SK-N-SH treated with all-trans-retinoic acid at 6 μM for 48 hours (cell line): ENCODE data around the gene IGFBP2.

Source experiments
- ATAC-seq: fragments of 200-7000 bp; cut with Tn5 transposase; 3 replicates; pipeline ENCODE4 v1.9.1; 2020; ENCODE audit warnings: mild to moderate bottlenecking, moderate library complexity
- ARNTL ChIP-seq: fragments of 450-650 bp; formaldehyde crosslinking; IDR thresholded peaks from 2 replicates; pipeline ENCODE4 v1.5.0; 2020; ENCODE audit warnings: low read depth, mild to moderate bottlenecking, moderate library complexity, borderline replicate concordance
- BACH2 ChIP-seq: fragments of 250-450 bp; sonication (Bioruptor Pico); IDR thresholded peaks from 2 replicates; pipeline ENCODE4 v1.9.0; 2021; ENCODE audit warnings: mild to moderate bottlenecking, borderline replicate concordance
- CSDC2 ChIP-seq: fragments of 250-450 bp; sonication (Bioruptor Pico); IDR thresholded peaks from 2 replicates; pipeline ENCODE4 v1.5.0; 2020; ENCODE audit warnings: mild to moderate bottlenecking, moderate library complexity
- ESRRG ChIP-seq: fragments of 250-450 bp; sonication (Bioruptor Pico); IDR thresholded peaks from 2 replicates; pipeline ENCODE4 v1.6.1; 2021; ENCODE audit warnings: mild to moderate bottlenecking
- ISL1 ChIP-seq: fragments of 250-450 bp; sonication (Bioruptor Pico); IDR thresholded peaks from 2 replicates; pipeline ENCODE4 v2.1.2; 2022; ENCODE audit warnings: mild to moderate bottlenecking, moderate library complexity
- OSR1 ChIP-seq: fragments of 250-450 bp; sonication (Bioruptor Pico); IDR thresholded peaks from 2 replicates; pipeline ENCODE4 v1.8.0; 2022; ENCODE audit warnings: moderate library complexity, mild to moderate bottlenecking, inconsistent platforms
- PPARA ChIP-seq: fragments of 250-450 bp; sonication (Bioruptor Pico); IDR thresholded peaks from 2 replicates; pipeline ENCODE4 v1.5.0; 2020; ENCODE audit warnings: mild to moderate bottlenecking, borderline replicate concordance
- RARB ChIP-seq: fragments of 250-450 bp; sonication (Bioruptor Pico); IDR thresholded peaks from 2 replicates; pipeline ENCODE4 v1.8.0; 2021; ENCODE audit warnings: mild to moderate bottlenecking, moderate library complexity
- SNAI2 ChIP-seq: fragments of 250-450 bp; sonication (Bioruptor Pico); IDR thresholded peaks from 2 replicates; pipeline ENCODE4 v1.5.0; 2020; ENCODE audit warnings: mild to moderate bottlenecking, moderate library complexity
- TCF4 ChIP-seq: fragments of 250-450 bp; sonication (Bioruptor Pico); IDR thresholded peaks from 2 replicates; pipeline ENCODE4 v1.8.0; 2021; ENCODE audit warnings: mild to moderate bottlenecking, moderate library complexity, borderline replicate concordance
- TOX ChIP-seq: fragments of 250-450 bp; sonication (Bioruptor Pico); IDR thresholded peaks from 2 replicates; pipeline ENCODE4 v1.8.0; 2021; ENCODE audit warnings: mild to moderate bottlenecking, moderate library complexity, borderline replicate concordance
- ZFP3 ChIP-seq: fragments of 250-450 bp; sonication (Bioruptor Pico); IDR thresholded peaks from 2 replicates; pipeline ENCODE4 v1.5.0; 2020; ENCODE audit warnings: mild to moderate bottlenecking, moderate library complexity
- TF ChIP-seq, protein P1 (sequence below): fragments of 250-450 bp; sonication (Bioruptor Pico); IDR thresholded peaks from 2 replicates; pipeline ENCODE4 v1.8.0; 2021; ENCODE audit warnings: low read depth, mild to moderate bottlenecking, moderate library complexity, borderline replicate concordance
- TF ChIP-seq, protein P2 (sequence below): fragments of 250-450 bp; sonication (Bioruptor Pico); IDR thresholded peaks from 2 replicates; pipeline ENCODE4 v1.5.1; 2021; ENCODE audit warnings: mild to moderate bottlenecking, moderate library complexity
- TF ChIP-seq, protein P3 (sequence below): fragments of 250-450 bp; sonication (Bioruptor Pico); IDR thresholded peaks from 2 replicates; pipeline ENCODE4 v1.5.0; 2020; ENCODE audit warnings: mild to moderate bottlenecking, moderate library complexity
- TF ChIP-seq, protein P4 (sequence below): fragments of 250-450 bp; sonication (Bioruptor Pico); IDR thresholded peaks from 2 replicates; pipeline ENCODE4 v1.5.1; 2020; ENCODE audit warnings: low read depth, mild to moderate bottlenecking, moderate library complexity

The IGFBP2 gene

DNA sequence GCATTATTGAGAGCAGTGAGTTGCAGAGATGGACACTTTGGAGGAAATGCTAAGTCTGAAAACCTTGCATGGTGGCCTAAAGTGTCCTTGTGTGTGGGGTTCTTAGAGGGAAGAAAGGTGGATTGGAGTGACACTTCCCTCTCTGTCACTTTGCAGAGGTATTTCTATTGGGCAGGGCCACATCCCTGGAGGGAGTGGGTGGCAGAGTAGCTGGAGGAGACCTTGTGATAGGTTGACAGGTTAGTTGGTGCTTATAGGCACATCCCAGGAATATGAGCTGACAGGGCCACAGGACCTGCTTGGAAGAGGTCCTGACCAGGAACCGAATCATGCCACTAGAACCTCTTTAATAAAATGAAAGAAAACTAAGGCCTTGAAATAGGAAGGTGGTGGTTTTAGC is 63.1 kb downstream of the IGFBP2 start:
- ATAC-seq, result no peak
- TF ChIP-seq ZFP3 (CRISPR knock-in tag), result no peak
- no peak for TF ChIP-seq PPARA
- no peak for TF ChIP-seq ARNTL (CRISPR knock-in tag)
- no peak for TF ChIP-seq ISL1 (CRISPR knock-in tag)
- TF ChIP-seq, protein P1, sequence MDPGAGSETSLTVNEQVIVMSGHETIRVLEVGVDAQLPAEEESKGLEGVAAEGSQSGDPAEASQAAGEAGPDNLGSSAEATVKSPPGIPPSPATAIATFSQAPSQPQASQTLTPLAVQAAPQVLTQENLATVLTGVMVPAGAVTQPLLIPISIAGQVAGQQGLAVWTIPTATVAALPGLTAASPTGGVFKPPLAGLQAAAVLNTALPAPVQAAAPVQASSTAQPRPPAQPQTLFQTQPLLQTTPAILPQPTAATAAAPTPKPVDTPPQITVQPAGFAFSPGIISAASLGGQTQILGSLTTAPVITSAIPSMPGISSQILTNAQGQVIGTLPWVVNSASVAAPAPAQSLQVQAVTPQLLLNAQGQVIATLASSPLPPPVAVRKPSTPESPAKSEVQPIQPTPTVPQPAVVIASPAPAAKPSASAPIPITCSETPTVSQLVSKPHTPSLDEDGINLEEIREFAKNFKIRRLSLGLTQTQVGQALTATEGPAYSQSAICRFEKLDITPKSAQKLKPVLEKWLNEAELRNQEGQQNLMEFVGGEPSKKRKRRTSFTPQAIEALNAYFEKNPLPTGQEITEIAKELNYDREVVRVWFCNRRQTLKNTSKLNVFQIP (CRISPR knock-in tag), result no peak
- no peak for TF ChIP-seq CSDC2 (CRISPR knock-in tag)
- TF ChIP-seq, protein P2, sequence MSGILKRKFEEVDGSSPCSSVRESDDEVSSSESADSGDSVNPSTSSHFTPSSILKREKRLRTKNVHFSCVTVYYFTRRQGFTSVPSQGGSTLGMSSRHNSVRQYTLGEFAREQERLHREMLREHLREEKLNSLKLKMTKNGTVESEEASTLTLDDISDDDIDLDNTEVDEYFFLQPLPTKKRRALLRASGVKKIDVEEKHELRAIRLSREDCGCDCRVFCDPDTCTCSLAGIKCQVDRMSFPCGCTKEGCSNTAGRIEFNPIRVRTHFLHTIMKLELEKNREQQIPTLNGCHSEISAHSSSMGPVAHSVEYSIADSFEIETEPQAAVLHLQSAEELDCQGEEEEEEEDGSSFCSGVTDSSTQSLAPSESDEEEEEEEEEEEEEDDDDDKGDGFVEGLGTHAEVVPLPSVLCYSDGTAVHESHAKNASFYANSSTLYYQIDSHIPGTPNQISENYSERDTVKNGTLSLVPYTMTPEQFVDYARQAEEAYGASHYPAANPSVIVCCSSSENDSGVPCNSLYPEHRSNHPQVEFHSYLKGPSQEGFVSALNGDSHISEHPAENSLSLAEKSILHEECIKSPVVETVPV (CRISPR knock-in tag), result no peak
- TF ChIP-seq SNAI2 (CRISPR knock-in tag), result no peak
- TF ChIP-seq, protein P3, sequence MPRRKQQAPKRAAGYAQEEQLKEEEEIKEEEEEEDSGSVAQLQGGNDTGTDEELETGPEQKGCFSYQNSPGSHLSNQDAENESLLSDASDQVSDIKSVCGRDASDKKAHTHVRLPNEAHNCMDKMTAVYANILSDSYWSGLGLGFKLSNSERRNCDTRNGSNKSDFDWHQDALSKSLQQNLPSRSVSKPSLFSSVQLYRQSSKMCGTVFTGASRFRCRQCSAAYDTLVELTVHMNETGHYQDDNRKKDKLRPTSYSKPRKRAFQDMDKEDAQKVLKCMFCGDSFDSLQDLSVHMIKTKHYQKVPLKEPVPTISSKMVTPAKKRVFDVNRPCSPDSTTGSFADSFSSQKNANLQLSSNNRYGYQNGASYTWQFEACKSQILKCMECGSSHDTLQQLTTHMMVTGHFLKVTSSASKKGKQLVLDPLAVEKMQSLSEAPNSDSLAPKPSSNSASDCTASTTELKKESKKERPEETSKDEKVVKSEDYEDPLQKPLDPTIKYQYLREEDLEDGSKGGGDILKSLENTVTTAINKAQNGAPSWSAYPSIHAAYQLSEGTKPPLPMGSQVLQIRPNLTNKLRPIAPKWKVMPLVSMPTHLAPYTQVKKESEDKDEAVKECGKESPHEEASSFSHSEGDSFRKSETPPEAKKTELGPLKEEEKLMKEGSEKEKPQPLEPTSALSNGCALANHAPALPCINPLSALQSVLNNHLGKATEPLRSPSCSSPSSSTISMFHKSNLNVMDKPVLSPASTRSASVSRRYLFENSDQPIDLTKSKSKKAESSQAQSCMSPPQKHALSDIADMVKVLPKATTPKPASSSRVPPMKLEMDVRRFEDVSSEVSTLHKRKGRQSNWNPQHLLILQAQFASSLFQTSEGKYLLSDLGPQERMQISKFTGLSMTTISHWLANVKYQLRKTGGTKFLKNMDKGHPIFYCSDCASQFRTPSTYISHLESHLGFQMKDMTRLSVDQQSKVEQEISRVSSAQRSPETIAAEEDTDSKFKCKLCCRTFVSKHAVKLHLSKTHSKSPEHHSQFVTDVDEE, result no peak
- TF ChIP-seq OSR1 (CRISPR knock-in tag), result no peak
- TF ChIP-seq TOX (CRISPR knock-in tag), result no peak

DNA sequence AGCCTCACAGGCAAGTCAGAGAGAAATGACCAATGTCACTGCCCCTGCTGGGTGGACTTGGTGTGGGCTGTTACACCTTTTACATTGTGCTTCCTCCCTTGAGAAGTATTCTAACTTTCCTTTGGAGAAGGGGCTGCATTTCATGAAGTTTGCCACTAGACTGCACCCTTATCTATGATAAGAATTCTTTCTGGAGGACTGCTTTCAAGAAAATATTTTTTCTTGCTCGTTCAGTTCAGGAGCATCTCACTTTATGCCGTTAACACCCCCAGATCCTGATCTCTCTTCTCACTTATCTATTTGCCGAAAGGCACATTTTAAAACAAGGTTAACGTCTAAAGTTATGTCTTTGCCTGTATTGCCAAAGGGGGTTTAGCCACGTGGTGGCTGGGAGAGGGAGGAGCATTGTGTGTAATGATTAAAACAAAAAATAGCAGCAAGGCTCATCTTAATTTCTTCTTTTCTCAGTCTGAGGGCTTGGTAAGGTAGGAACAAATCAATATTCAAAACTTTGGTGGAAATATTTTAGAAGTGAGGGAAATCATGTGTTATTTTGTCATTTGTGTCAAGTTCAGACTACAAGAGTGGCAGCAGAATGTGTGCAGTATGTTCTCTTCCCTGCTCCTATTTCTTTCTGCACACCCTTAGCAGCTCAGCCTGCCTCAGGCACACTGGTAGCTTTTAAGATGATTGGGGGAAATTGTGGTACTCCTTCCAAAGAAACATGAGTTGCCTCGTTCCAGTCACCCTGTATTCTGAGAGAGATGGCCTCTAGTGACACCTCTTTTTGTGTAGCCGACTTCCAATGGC is 63.7 kb downstream of the IGFBP2 start:
- TF ChIP-seq ESRRG (CRISPR knock-in tag) (no peak), ISL1 (CRISPR knock-in tag) (no peak)
- TF ChIP-seq, protein P4, sequence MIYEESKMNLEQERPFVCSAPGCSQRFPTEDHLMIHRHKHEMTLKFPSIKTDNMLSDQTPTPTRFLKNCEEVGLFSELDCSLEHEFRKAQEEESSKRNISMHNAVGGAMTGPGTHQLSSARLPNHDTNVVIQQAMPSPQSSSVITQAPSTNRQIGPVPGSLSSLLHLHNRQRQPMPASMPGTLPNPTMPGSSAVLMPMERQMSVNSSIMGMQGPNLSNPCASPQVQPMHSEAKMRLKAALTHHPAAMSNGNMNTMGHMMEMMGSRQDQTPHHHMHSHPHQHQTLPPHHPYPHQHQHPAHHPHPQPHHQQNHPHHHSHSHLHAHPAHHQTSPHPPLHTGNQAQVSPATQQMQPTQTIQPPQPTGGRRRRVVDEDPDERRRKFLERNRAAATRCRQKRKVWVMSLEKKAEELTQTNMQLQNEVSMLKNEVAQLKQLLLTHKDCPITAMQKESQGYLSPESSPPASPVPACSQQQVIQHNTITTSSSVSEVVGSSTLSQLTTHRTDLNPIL (CRISPR knock-in tag), result no peak
- TF ChIP-seq, all 23 proteins: peak for 0
- ATAC-seq, result peak; percentile 9; the same call in 2 of the 3 replicates

DNA sequence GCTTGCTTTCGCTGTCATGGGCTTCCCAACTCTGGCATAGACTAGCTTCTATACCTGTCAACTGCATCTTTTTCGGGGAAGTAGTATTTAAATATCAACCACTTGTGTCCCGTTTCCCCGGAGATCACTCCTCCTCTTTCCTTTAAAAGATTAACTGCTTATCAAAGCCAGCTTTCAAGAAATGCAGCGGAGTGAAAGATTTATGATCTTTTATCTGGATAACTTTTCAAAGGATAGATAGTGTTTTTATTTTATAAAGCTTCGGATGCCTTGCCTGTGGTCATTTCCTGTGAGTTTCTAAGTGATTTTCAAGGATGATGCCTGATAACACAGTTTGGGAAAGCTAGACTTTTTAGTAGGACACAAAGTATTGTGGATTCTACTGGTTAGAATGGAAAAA is 65.1 kb downstream of the IGFBP2 start:
- TF ChIP-seq ISL1 (CRISPR knock-in tag), result no peak
- ATAC-seq, result no peak

DNA sequence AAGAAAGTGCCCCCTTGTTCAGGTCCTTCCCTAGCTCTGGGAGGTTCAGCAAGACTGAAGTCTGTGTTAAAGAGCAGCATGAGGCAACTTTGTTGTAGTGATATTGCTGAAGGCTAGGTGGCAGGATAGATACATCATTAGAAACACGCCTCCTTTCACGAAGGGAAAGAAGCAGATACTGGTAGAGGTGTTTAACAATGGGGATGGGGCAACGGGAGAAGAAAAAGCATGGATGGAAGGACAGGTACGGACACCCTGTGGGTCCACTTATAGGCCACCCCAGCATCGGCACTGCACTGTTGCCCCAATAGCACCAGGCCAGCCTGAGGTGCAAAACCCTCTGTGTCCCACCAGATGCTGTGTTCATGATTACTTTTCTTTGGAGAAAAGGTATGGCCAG is 65.7 kb downstream of the IGFBP2 start:
- TF ChIP-seq, protein P3, result 0 out of 2 replicates have a peak, but pooled peaks have one; percentile 56
- TF ChIP-seq RARB (CRISPR knock-in tag), result no peak
- TF ChIP-seq, protein P1 (CRISPR knock-in tag), result no peak
- TF ChIP-seq BACH2 (CRISPR knock-in tag), result no peak
- no peak for TF ChIP-seq PPARA
- TF ChIP-seq OSR1 (CRISPR knock-in tag), result no peak
- TF ChIP-seq TCF4 (CRISPR knock-in tag), result no peak
- TF ChIP-seq, protein P4 (CRISPR knock-in tag), result no peak
- no peak for TF ChIP-seq ZFP3 (CRISPR knock-in tag)
- peak; percentile 61 for ATAC-seq
